GM10847 (cell line): Measurements from ENCODE around the gene EXPH5.

Source experiments
- POLR2A ChIP-seq: IDR thresholded peaks from 2 replicates; pipeline ENCODE4 v1.6.1; 2011; ENCODE audit not compliant: insufficient read length; ENCODE audit errors: extremely low read depth

Gene EXPH5

DNA sequence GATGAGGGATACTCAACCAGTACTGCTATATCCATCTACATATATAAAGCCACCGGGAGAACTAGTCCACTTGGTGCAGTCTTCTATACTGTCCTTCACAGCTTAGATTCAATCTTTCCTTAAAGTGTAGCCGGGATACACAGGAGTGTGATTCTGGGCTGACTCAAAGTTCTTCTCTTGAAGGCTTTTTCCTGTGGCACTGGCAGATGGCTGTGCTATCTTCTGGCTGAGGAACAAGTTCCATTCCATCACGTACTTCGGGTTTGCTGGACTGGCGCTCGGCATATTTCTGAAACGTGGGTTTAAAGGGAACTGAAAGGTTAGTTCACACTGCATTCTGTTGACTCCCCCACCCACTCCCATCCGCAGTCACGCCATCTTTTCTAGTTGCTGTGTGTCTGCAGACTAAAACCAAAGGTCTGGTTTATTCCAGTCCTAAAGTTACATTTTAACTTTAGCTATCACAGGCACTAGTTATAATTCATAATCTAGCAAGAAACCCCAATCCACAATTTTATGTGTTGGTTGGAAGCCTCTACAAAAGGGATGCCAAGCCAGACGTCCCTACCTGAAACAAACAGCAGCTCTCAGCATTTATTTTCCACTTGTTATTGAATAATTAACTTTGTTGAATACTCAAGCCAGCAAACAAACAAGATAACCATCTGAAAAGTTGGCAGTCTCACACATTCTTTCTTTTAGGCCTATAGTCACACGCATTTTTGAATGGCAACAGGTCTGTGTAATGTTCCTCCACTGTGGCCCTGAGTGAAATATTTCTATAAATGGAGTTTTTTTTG is 118.7 kb downstream of the EXPH5 start:
- no peak for TF ChIP-seq POLR2A

GRCh38 chr11:108472681-108473080 is 120.9 kb downstream of the EXPH5 start:
- TF ChIP-seq POLR2A = no peak

DNA sequence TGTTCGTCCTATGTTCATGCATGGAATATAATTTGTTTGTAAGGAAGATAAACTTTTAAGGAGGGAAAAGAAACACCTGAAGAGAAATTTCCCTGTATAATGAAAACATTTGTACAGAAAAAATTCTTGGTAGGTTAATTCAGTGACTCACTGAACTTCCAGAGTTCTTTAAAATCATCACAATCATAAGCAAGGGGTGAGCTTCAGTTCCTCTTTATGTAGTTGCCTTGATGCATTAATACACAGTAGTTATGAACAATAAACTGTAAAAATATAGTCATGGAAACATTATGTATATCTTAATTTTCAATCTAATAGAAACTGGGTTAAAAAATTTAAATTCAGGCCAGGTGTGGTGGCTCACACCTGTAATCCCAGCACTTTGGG is 125.1 kb downstream of the EXPH5 start:
- no peak for TF ChIP-seq POLR2A

- TF ChIP-seq POLR2A = peak; percentile 80
Measured at GRCh38 chr11:108467091-108467823, 126.3 kb downstream of the EXPH5 start, which contains the start of gene C11orf65. Gene C11orf65 (minus strand): TSS chr11:108467529. CDS start chr11:108461559, 5,970 bp downstream.

- TF ChIP-seq POLR2A = no peak
Measured at GRCh38 chr11:108466405-108466804, 127.2 kb downstream of the EXPH5 start.
